ENCODE measurements around the gene CREB5. TPM values are rescaled to one million over a fixed set of nuclear protein-coding genes. Genes with fewer than 3 reads are reported as not detected.

CREB5 gene
- polyA plus RNA-seq, 1 experiment: 3.9 TPM

GRCh38 chr7:28576656-28577055 is 164.3 kb downstream of the CREB5 start:
- ChIA-PET CTCF (interaction anchor here (1.1 to 1.2 kb wide), 2 partner anchors 10 to 11 kb away, joined by 3 read pairs; no protein-coding TSS in a partner anchor), POLR2A (no interaction called here)
- H3K27me3 ChIP-seq (ENCODE audit: control insufficient read depth, insufficient read depth, low read length): peaks cover under 1% of the 10 kb centered on the region; the same call in 1 of the 2 replicates
- DNase-seq (ENCODE audit: low read depth): no peak
- no peak overlapping the region for H3K4me3 ChIP-seq (ENCODE audit: low read depth, low read length)
- TF ChIP-seq CTCF (IDR thresholded peaks at IDR 0.05; ENCODE audit: insufficient read depth, low read depth, low read length): no peak
- H3K36me3 ChIP-seq (ENCODE audit: control insufficient read depth, insufficient read depth, low read length): no peaks in the 10 kb centered on the region

GRCh38 chr7:28579571-28579970 is 167.3 kb downstream of the CREB5 start:
- H3K4me3 ChIP-seq (ENCODE audit: low read depth, low read length): no peak overlapping the region
- DNase-seq (ENCODE audit: low read depth): no peak
- ChIA-PET CTCF (no interaction called here), POLR2A (no interaction called here)
- H3K36me3 ChIP-seq (ENCODE audit: control insufficient read depth, insufficient read depth, low read length): no peaks in the 10 kb centered on the region
- H3K27me3 ChIP-seq (ENCODE audit: control insufficient read depth, insufficient read depth, low read length): peaks cover 1% of the 10 kb centered on the region
- TF ChIP-seq CTCF (IDR thresholded peaks at IDR 0.05; ENCODE audit: insufficient read depth, low read depth, low read length): no peak

GRCh38 chr7:28580665-28581064 is 168.3 kb downstream of the CREB5 start:
- peaks cover 1% of the 10 kb centered on the region for H3K27me3 ChIP-seq (ENCODE audit: control insufficient read depth, insufficient read depth, low read length)
- H3K4me3 ChIP-seq (ENCODE audit: low read depth, low read length): no peak overlapping the region
- CTCF ChIA-PET: no interaction called here
- POLR2A ChIA-PET: no interaction called here
- TF ChIP-seq CTCF (IDR thresholded peaks at IDR 0.05; ENCODE audit: insufficient read depth, low read depth, low read length): no peak
- no peak for DNase-seq (ENCODE audit: low read depth)
- no peaks in the 10 kb centered on the region for H3K36me3 ChIP-seq (ENCODE audit: control insufficient read depth, insufficient read depth, low read length)

- ChIA-PET CTCF (no interaction called here), POLR2A (no interaction called here)
- peaks cover 1% of the 10 kb centered on the region for H3K27me3 ChIP-seq (ENCODE audit: control insufficient read depth, insufficient read depth, low read length)
- no peak overlapping the region for H3K4me3 ChIP-seq (ENCODE audit: low read depth, low read length)
- no peak for TF ChIP-seq CTCF (IDR thresholded peaks at IDR 0.05; ENCODE audit: insufficient read depth, low read depth, low read length)
- DNase-seq (ENCODE audit: low read depth): no peak
- H3K36me3 ChIP-seq (ENCODE audit: control insufficient read depth, insufficient read depth, low read length): no peaks in the 10 kb centered on the region
Observed at GRCh38 chr7:28581351-28581750, 169.0 kb downstream of the CREB5 start.

GRCh38 chr7:28582226-28582625 is 169.9 kb downstream of the CREB5 start:
- H3K36me3 ChIP-seq (ENCODE audit: control insufficient read depth, insufficient read depth, low read length): no peaks in the 10 kb centered on the region
- ChIA-PET CTCF (no interaction called here), POLR2A (no interaction called here)
- H3K4me3 ChIP-seq (ENCODE audit: low read depth, low read length): no peak overlapping the region
- peaks cover 1% of the 10 kb centered on the region; the same call in 1 of the 2 replicates for H3K27me3 ChIP-seq (ENCODE audit: control insufficient read depth, insufficient read depth, low read length)
- no peak for DNase-seq (ENCODE audit: low read depth)
- TF ChIP-seq CTCF (IDR thresholded peaks at IDR 0.05; ENCODE audit: insufficient read depth, low read depth, low read length): no peak

Measured in BJ (cell line).